HepG2 (cell line): Measurements from ENCODE around the gene ITGB2. TPM values are rescaled to one million over a fixed set of nuclear protein-coding genes. Genes with fewer than 3 reads are reported as not detected.

ENCODE experiments used
- ATRX ChIP-seq: sonication (generic); formaldehyde crosslinking; IDR thresholded peaks from 2 replicates; pipeline ENCODE4 v1.4.0; 2020; ENCODE audit warnings: missing genetic modification reagents, borderline replicate concordance
- FLYWCH1 ChIP-seq: sonication (generic); formaldehyde crosslinking; IDR thresholded peaks from 2 replicates; pipeline ENCODE4 v1.8.1; 2023; ENCODE audit warnings: mild to moderate bottlenecking, missing genetic modification reagents
- HNRNPH1 ChIP-seq: fragments of 200-400 bp; formaldehyde crosslinking; optimal IDR thresholded peaks from 2 replicates; pipeline ENCODE3; 2017; ENCODE audit warnings: mild to moderate bottlenecking, low read depth, low read length
- HNRNPK ChIP-seq: fragments of 200-400 bp; formaldehyde crosslinking; IDR thresholded peaks from 2 replicates; pipeline ENCODE4 v1.6.1; 2018; ENCODE audit warnings: low read length, low read depth, moderate library complexity, mild to moderate bottlenecking; ENCODE audit not compliant: poor library complexity, severe bottlenecking
- KDM4B ChIP-seq: sonication (generic); formaldehyde crosslinking; IDR thresholded peaks from 2 replicates; pipeline ENCODE4 v1.4.0; 2020; ENCODE audit warnings: missing genetic modification reagents
- MED1 ChIP-seq: sonication (generic); formaldehyde crosslinking; IDR thresholded peaks from 2 replicates; pipeline ENCODE4 v1.4.0; 2020; ENCODE audit warnings: missing genetic modification reagents
- NCOA5 ChIP-seq: sonication (generic); formaldehyde crosslinking; IDR thresholded peaks from 2 replicates; pipeline ENCODE4 v1.4.0; 2020; ENCODE audit warnings: missing genetic modification reagents
- NONO ChIP-seq, 2 experiments: fragments of 450-650 bp in 1 of 2; sonication (generic) in 1 of 2; formaldehyde crosslinking in 1 of 2; IDR thresholded peaks in 1 of 2; conservative IDR thresholded peaks in 1 of 2; 2 replicates each; pipeline versions ENCODE4 v1.6.1 to v1.8.0; 2017 to 2022; ENCODE audit warnings: mild to moderate bottlenecking in 1 of 2, missing genetic modification reagents in 1 of 2, moderate library complexity in 1 of 2
- PLRG1 ChIP-seq: fragments of 450-650 bp; conservative IDR thresholded peaks from 2 replicates; pipeline ENCODE4 v1.6.1; 2016
- RFXAP ChIP-seq: sonication (generic); formaldehyde crosslinking; IDR thresholded peaks from 2 replicates; pipeline ENCODE4 v1.4.0; 2020; ENCODE audit warnings: missing genetic modification reagents, borderline replicate concordance
- RXRB ChIP-seq: IDR thresholded peaks from 2 replicates; pipeline ENCODE4 v1.6.1; 2016; ENCODE audit warnings: borderline replicate concordance, missing genetic modification reagents, missing compliant biosample characterization
- SMAD3 ChIP-seq: sonication (generic); formaldehyde crosslinking; IDR thresholded peaks from 2 replicates; pipeline ENCODE4 v1.4.0; 2020; ENCODE audit warnings: missing genetic modification reagents
- SRF ChIP-seq: IDR thresholded peaks from 2 replicates; pipeline ENCODE4 v1.6.1; 2011; ENCODE audit warnings: mild to moderate bottlenecking, low read depth, low read length, moderate library complexity
- ZBTB1 ChIP-seq: sonication (generic); formaldehyde crosslinking; IDR thresholded peaks from 2 replicates; pipeline ENCODE4 v1.4.0; 2020; ENCODE audit warnings: missing genetic modification reagents, borderline replicate concordance
- ZC3H4 ChIP-seq: sonication (generic); formaldehyde crosslinking; IDR thresholded peaks from 2 replicates; pipeline ENCODE4 v1.4.0; 2020; ENCODE audit warnings: missing genetic modification reagents, borderline replicate concordance
- ZNF235 ChIP-seq: sonication (generic); formaldehyde crosslinking; IDR thresholded peaks from 2 replicates; pipeline ENCODE4 v1.8.1; 2023; ENCODE audit warnings: mild to moderate bottlenecking, missing genetic modification reagents, borderline replicate concordance
- ZNF572 ChIP-seq: sonication (generic); formaldehyde crosslinking; IDR thresholded peaks from 2 replicates; pipeline ENCODE4 v1.5.1; 2020; ENCODE audit warnings: mild to moderate bottlenecking, missing genetic modification reagents
- ZXDC ChIP-seq: sonication (generic); formaldehyde crosslinking; IDR thresholded peaks from 2 replicates; pipeline ENCODE4 v1.5.0; 2020; ENCODE audit warnings: mild to moderate bottlenecking, missing genetic modification reagents
- polyA plus RNA-seq, 8 experiments: library from polyadenylated mRNA; depleted of rRNA in 3 of 8; stranded (reverse) in 7 of 8; unstranded in 1 of 8; fragments of >200 nt; fragmentation: Illumina TruSeq in 4 of 8; extraction: Trizol in 4 of 8; gene quantifications; 2 replicates each; pipeline versions ENCODE4 v1.2.1 to v1.2.3, GENCODE V29; 2011 to 2016; ENCODE audit warnings: low read depth in 4 of 8, missing spikeins in 1 of 8, mixed read lengths in 1 of 8; ENCODE audit not compliant: insufficient read depth in 1 of 8
- total RNA-seq, 5 experiments: library from RNA; depleted of rRNA; stranded (reverse); fragments of >200 nt; fragmentation: Illumina TruSeq; extraction: Trizol; gene quantifications; 2 replicates each; pipeline ENCODE4 v1.2.3, GENCODE V29; 2016; ENCODE audit warnings: low read depth in 1 of 5
- TF ChIP-seq, protein P1 (sequence below): sonication (generic); formaldehyde crosslinking; IDR thresholded peaks from 2 replicates; pipeline ENCODE4 v1.5.0; 2020; ENCODE audit warnings: mild to moderate bottlenecking, missing genetic modification reagents
- TF ChIP-seq, protein P2 (sequence below), 2 experiments: fragments of 450-650 bp in 1 of 2; sonication (generic) in 1 of 2; formaldehyde crosslinking; IDR thresholded peaks; 2 replicates each; pipeline versions ENCODE4 v1.5.0 to v1.8.0; 2020 to 2022; ENCODE audit warnings: mild to moderate bottlenecking in 1 of 2, missing genetic modification reagents in 1 of 2
- TF ChIP-seq, protein P3 (sequence below): sonication (generic); formaldehyde crosslinking; IDR thresholded peaks from 2 replicates; pipeline ENCODE4 v1.8.1; 2023; ENCODE audit warnings: mild to moderate bottlenecking, missing genetic modification reagents

Gene ITGB2
- total and polyA plus RNA-seq, 2 of the 13 experiments (the other 11 are each of a cell fraction or from before 2014, with no cell fraction given), result 4.2 to 18.0 TPM

GRCh38 chr21:44878053-44878982 is 42.4 kb downstream of the ITGB2 start (continued):
- TF ChIP-seq ZXDC (CRISPR knock-in tag) (no peak), ZC3H4 (CRISPR knock-in tag) (no peak), NCOA5 (no peak), ZNF572 (CRISPR knock-in tag) (no peak), ZBTB1 (CRISPR knock-in tag) (no peak), NONO (IDR thresholded peaks at IDR 0.05) (no peak), NONO (CRISPR knock-in tag; conservative IDR thresholded peaks at IDR 0.05) (peak; percentile 80), HNRNPH1 (no peak), FLYWCH1 (CRISPR knock-in tag) (no peak), SMAD3 (CRISPR knock-in tag) (no peak), PLRG1 (no peak), RFXAP (CRISPR knock-in tag) (no peak), HNRNPK (no peak), SRF (peak; percentile 86), ATRX (CRISPR knock-in tag) (no peak), KDM4B (no peak), MED1 (CRISPR knock-in tag) (peak; percentile 98), ZNF235 (CRISPR knock-in tag) (no peak), RXRB (CRISPR knock-in tag) (peak; percentile 92)
- TF ChIP-seq, protein P1, sequence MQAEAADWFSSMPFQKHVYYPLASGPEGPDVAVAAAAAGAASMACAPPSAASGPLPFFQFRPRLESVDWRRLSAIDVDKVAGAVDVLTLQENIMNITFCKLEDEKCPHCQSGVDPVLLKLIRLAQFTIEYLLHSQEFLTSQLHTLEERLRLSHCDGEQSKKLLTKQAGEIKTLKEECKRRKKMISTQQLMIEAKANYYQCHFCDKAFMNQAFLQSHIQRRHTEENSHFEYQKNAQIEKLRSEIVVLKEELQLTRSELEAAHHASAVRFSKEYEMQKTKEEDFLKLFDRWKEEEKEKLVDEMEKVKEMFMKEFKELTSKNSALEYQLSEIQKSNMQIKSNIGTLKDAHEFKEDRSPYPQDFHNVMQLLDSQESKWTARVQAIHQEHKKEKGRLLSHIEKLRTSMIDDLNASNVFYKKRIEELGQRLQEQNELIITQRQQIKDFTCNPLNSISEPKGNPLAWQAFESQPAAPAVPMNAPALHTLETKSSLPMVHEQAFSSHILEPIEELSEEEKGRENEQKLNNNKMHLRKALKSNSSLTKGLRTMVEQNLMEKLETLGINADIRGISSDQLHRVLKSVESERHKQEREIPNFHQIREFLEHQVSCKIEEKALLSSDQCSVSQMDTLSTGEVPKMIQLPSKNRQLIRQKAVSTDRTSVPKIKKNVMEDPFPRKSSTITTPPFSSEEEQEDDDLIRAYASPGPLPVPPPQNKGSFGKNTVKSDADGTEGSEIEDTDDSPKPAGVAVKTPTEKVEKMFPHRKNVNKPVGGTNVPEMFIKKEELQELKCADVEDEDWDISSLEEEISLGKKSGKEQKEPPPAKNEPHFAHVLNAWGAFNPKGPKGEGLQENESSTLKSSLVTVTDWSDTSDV, result no peak
- TF ChIP-seq, protein P2, sequence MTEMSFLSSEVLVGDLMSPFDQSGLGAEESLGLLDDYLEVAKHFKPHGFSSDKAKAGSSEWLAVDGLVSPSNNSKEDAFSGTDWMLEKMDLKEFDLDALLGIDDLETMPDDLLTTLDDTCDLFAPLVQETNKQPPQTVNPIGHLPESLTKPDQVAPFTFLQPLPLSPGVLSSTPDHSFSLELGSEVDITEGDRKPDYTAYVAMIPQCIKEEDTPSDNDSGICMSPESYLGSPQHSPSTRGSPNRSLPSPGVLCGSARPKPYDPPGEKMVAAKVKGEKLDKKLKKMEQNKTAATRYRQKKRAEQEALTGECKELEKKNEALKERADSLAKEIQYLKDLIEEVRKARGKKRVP (CRISPR knock-in tag; IDR thresholded peaks at IDR 0.05), result peak in 1 of 2 experiments; percentile 88; a peak in 2 of 4 replicates
- TF ChIP-seq, protein P3, sequence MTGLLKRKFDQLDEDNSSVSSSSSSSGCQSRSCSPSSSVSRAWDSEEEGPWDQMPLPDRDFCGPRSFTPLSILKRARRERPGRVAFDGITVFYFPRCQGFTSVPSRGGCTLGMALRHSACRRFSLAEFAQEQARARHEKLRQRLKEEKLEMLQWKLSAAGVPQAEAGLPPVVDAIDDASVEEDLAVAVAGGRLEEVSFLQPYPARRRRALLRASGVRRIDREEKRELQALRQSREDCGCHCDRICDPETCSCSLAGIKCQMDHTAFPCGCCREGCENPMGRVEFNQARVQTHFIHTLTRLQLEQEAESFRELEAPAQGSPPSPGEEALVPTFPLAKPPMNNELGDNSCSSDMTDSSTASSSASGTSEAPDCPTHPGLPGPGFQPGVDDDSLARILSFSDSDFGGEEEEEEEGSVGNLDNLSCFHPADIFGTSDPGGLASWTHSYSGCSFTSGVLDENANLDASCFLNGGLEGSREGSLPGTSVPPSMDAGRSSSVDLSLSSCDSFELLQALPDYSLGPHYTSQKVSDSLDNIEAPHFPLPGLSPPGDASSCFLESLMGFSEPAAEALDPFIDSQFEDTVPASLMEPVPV, result 0 out of 2 replicates have a peak, but pooled peaks have one; percentile 38
